GM12878 (cell line): ENCODE measurements around the gene CD93. TPM values are rescaled to one million over a fixed set of nuclear protein-coding genes. Genes with fewer than 3 reads are reported as not detected.

Experiments used
- ATAC-seq: fragments of 200-7000 bp; cut with Tn5 transposase; 3 replicates; pipeline ENCODE4 v1.9.1; 2020; ENCODE audit warnings: mild to moderate bottlenecking, moderate library complexity
- BruUV-seq: library from RNA; stranded (reverse); fragments of 400-500 nt; replicated peaks from 2 replicates; lab custom pipeline; 2021; lab: Mats Ljungman, UMichigan
- CTCF ChIA-PET: fragments of 300-600 bp; sonication (Branson Sonifier 250); formaldehyde crosslinking; extraction: SDS; loops from one replicate; lab custom pipeline; 2021; ENCODE audit warnings: inconsistent platforms; lab: Yijun Ruan, JAX
- POLR2A ChIA-PET: fragments of 350-600 bp; formaldehyde crosslinking; extraction: SDS; loops from one replicate; lab custom pipeline; 2021; ENCODE audit warnings: inconsistent platforms; lab: Charles Lee
- RAD21 ChIA-PET: fragments of 300-600 bp; sonication (Branson Sonifier 250); formaldehyde crosslinking; loops from one replicate; lab custom pipeline; 2023; ENCODE audit warnings: antibody characterized with exemption; ENCODE audit not compliant: unreplicated experiment; lab: Charles Lee
- SMC1A ChIA-PET: fragments of 300-600 bp; sonication (Branson Sonifier 250); formaldehyde crosslinking; loops from one replicate; lab custom pipeline; 2023; ENCODE audit not compliant: unreplicated experiment, uncharacterized antibody; lab: Charles Lee
- DNase-seq: peaks from one replicate; pipeline ENCODE4 v3.0.0-alpha.2; 2011; ENCODE audit warnings: low read depth, low spot score
- FAIRE-seq: peaks from 3 replicates; lab custom pipeline; 2011; peaks lifted over from hg19 to GRCh38; lab: Jason Lieb, UNC
- H2AFZ ChIP-seq: 2 replicates; pipeline ENCODE4 v1.6.0; 2011; ENCODE audit warnings: low read depth, low read length, control low read depth; ENCODE audit not compliant: control insufficient read depth
- H3K27ac ChIP-seq: 2 replicates; pipeline ENCODE4 v1.5.1; 2011; ENCODE audit warnings: control low read depth; ENCODE audit not compliant: control insufficient read depth, insufficient read depth
- H3K27me3 ChIP-seq, 2 experiments: replicated peaks in 1 of 2; 2 replicates each; pipeline versions ENCODE4 v1.6.0 to v1.6.1; 2011; ENCODE audit warnings: low read length in 1 of 2; ENCODE audit not compliant: control insufficient read depth in 2 of 2, insufficient read depth in 2 of 2
- H3K36me3 ChIP-seq, 2 experiments: 2 replicates each; pipeline ENCODE4 v1.5.1; 2011; ENCODE audit warnings: low read length in 1 of 2; ENCODE audit not compliant: control insufficient read depth in 2 of 2, insufficient read depth in 2 of 2
- H3K4me1 ChIP-seq: 2 replicates; pipeline ENCODE4 v1.6.1; 2011; ENCODE audit warnings: mild to moderate bottlenecking, low read length, moderate library complexity, mixed read lengths; ENCODE audit not compliant: control insufficient read depth, insufficient read depth
- H3K4me2 ChIP-seq: 2 replicates; pipeline ENCODE4 v1.6.0; 2011; ENCODE audit warnings: control low read depth; ENCODE audit not compliant: control insufficient read depth, insufficient read depth
- H3K4me3 ChIP-seq: fragments of 200-600 bp; sonication (generic); 2 replicates; pipeline ENCODE4 v1.5.1; 2016
- H3K79me2 ChIP-seq: 2 replicates; pipeline ENCODE4 v1.6.0; 2011; ENCODE audit warnings: low read length; ENCODE audit not compliant: control insufficient read depth, insufficient read depth
- H3K9ac ChIP-seq: 2 replicates; pipeline ENCODE4 v1.8.0; 2011; ENCODE audit warnings: low read length, control low read depth, mixed read lengths; ENCODE audit not compliant: control insufficient read depth, insufficient read depth
- H3K9me3 ChIP-seq: replicated peaks from 3 replicates; pipeline ENCODE4 v1.5.1; 2011; ENCODE audit warnings: mild to moderate bottlenecking, low read length; ENCODE audit not compliant: control insufficient read depth, insufficient read depth
- H4K20me1 ChIP-seq: 2 replicates; pipeline ENCODE4 v1.6.0; 2011; ENCODE audit not compliant: control insufficient read depth, insufficient read depth
- BHLHE40 ChIP-seq, 2 experiments: fragments of 450-650 bp in 1 of 2; IDR thresholded peaks; 2 replicates each; pipeline ENCODE4 v1.6.1; 2011 to 2017; ENCODE audit warnings: low read depth in 2 of 2, borderline replicate concordance in 1 of 2, improper control_type of control experiment in 1 of 2, low read length in 1 of 2, mild to moderate bottlenecking in 1 of 2
- E4F1 ChIP-seq: fragments of 450-650 bp; IDR thresholded peaks from 2 replicates; pipeline ENCODE4 v1.6.1; 2018; ENCODE audit warnings: borderline replicate concordance, mild to moderate bottlenecking; ENCODE audit not compliant: partially characterized antibody
- KAT2A ChIP-seq: conservative IDR thresholded peaks from 2 replicates; pipeline ENCODE4 v1.6.1; 2011; ENCODE audit warnings: low read depth, low read length; ENCODE audit not compliant: control insufficient read depth
- NBN ChIP-seq: fragments of 450-650 bp; IDR thresholded peaks from 2 replicates; pipeline ENCODE4 v1.6.1; 2016
- WRNIP1 ChIP-seq: IDR thresholded peaks from 2 replicates; pipeline ENCODE4 v1.6.1; 2011; ENCODE audit warnings: low read depth, low read length, improper control_type of control experiment, borderline replicate concordance
- ZBTB33 ChIP-seq: fragments of 450-650 bp; IDR thresholded peaks from 2 replicates; pipeline ENCODE4 v1.6.1; 2017; ENCODE audit warnings: mild to moderate bottlenecking
- WGBS: methylation state at CpG from one replicate; pipeline ENCODE4 v1.1.6; 2016; ENCODE audit warnings: low lambda C conversion rate; ENCODE audit not compliant: insufficient replicate concordance, insufficient coverage; ENCODE audit errors: missing lambda C conversion rate; 5-methylcytosine and 5-hydroxymethylcytosine counted together
- in situ Hi-C: fragments of 300-500 bp; cut with MboI; formaldehyde crosslinking; loops from 9 replicates; pipeline ENCODE4 v1.14.3; 2018; ENCODE audit warnings: mixed read lengths
- intact Hi-C: fragments of 100-400 bp; cut with micrococcal nuclease; formaldehyde crosslinking; loops from one replicate; pipeline ENCODE4 v1.14.2; 2022; ENCODE audit not compliant: unreplicated experiment
- polyA plus RNA-seq, 11 experiments: library from polyadenylated mRNA; depleted of rRNA in 4 of 11; unstranded in 6 of 11; stranded (reverse) in 5 of 11; fragments of >200 nt; fragmentation: Nextera tagmentation in 4 of 11; fragmentation: Illumina TruSeq in 1 of 11; extraction: Ambion mirVana in 4 of 11; extraction: Trizol in 1 of 11; gene quantifications; 1 replicate in 1 of 11; 2 replicates in 10 of 11; pipeline versions ENCODE4 v1.2.1 to v1.2.3, GENCODE V29; 2011 to 2016; ENCODE audit warnings: inconsistent platforms in 2 of 11, missing spikeins in 2 of 11, low read depth in 1 of 11
- total RNA-seq, 4 experiments: library from RNA; depleted of rRNA in 3 of 4; stranded (reverse); fragments of >200 nt in 3 of 4; fragmentation: Illumina TruSeq in 1 of 4; extraction: Trizol in 1 of 4; gene quantifications; 2 replicates each; pipeline versions ENCODE4 v1.2.1 to v1.2.3, GENCODE V29; 2013 to 2021

CD93 gene
- total and polyA plus RNA-seq, 10 of the 15 experiments (the other 5 are each of a cell fraction or from before 2014, with no cell fraction given) = 0.20 to 2.7 (median 0.92) TPM

- TF ChIP-seq E4F1 (no peak), KAT2A (no peak), ZBTB33 (no peak), NBN (no peak), WRNIP1 (no peak), BHLHE40 (IDR thresholded peaks at IDR 0.05; ENCODE audit: borderline replicate concordance in 1 of 2, low read depth in 2 of 2, low read length in 1 of 2) (no peak)
- Histone ChIP-seq H3K9ac (no peak overlapping the region), H3K27ac (no peak overlapping the region), H3K79me2 (no peaks in the 10 kb centered on the region), H3K4me1 (no peaks in the 10 kb centered on the region), H3K36me3 (no peaks in the 10 kb centered on the region; a peak in 1 of 4 replicates), H2AFZ (no peak overlapping the region), H4K20me1 (no peaks in the 10 kb centered on the region), H3K4me3 (no peak overlapping the region), H3K27me3 (peaks cover 8 to 11% of the 10 kb centered on the region in 2 experiments), H3K9me3 (no peaks in the 10 kb centered on the region; the same call in 2 of the 3 replicates), H3K4me2 (no peak overlapping the region)
- FAIRE-seq (no peak), DNase-seq (no peak), ATAC-seq (no peak)
- intact Hi-C loops (no loop called here), in situ Hi-C loops (no loop called here)
- POLR2A ChIA-PET = no interaction called here
- BruUV-seq = no TSS peak
- 56% methylated on average over 13 of the region's 13 CpGs for WGBS
- RAD21 ChIA-PET = no interaction called here
- SMC1A ChIA-PET = interaction anchor here (1.2 to 1.5 kb wide), 2 partner anchors 117 to 154 kb away, joined by 3 to 4 read pairs; no protein-coding TSS in a partner anchor
- CTCF ChIA-PET = interaction anchor here (0.8 to 2.0 kb wide), 6 partner anchors 20 to 197 kb away, joined by 3 to 4 read pairs (median 4); no protein-coding TSS in a partner anchor
These were observed 39.0 kb downstream of the CD93 start for GRCh38 chr20:23047001-23047737.
